Activated CD8-positive, alpha-beta T cell treated with anti-CD3 and anti-CD28 coated beads for 36 hours (primary cell): ENCODE data around the gene STX11. TPM values are rescaled to one million over a fixed set of nuclear protein-coding genes. Genes with fewer than 3 reads are reported as not detected.

Experiments
- ATAC-seq: fragments of 200-7000 bp; cut with Tn5 transposase; one replicate; pipeline ENCODE4 v1.10.0; 2021; ENCODE audit warnings: mild to moderate bottlenecking, moderate library complexity
- CTCF ChIA-PET: fragments of 350-600 bp; sonication (Branson Sonifier 250); formaldehyde crosslinking; loops from one replicate; lab custom pipeline; 2021; ENCODE audit warnings: antibody characterized with exemption; lab: Charles Lee
- POLR2A ChIA-PET: fragments of 350-600 bp; sonication (Branson Sonifier 250); formaldehyde crosslinking; loops from one replicate; lab custom pipeline; 2021; ENCODE audit warnings: antibody characterized with exemption; lab: Charles Lee
- DNase-seq: peaks from one replicate; pipeline ENCODE4 v3.0.0-alpha.2; 2020
- H3K27ac Mint-ChIP-seq: one replicate; pipeline ENCODE4 v1.8.0; 2021; ENCODE audit warnings: mild to moderate bottlenecking, mixed read lengths
- H3K27me3 Mint-ChIP-seq: one replicate; pipeline ENCODE4 v1.8.0; 2021; ENCODE audit warnings: mixed read lengths
- H3K36me3 Mint-ChIP-seq: one replicate; pipeline ENCODE4 v1.8.0; 2021; ENCODE audit warnings: low read depth, mixed read lengths
- H3K4me1 Mint-ChIP-seq: one replicate; pipeline ENCODE4 v1.8.0; 2021; ENCODE audit warnings: low read depth, mixed read lengths
- H3K4me3 Mint-ChIP-seq: one replicate; pipeline ENCODE4 v1.8.0; 2021; ENCODE audit warnings: mild to moderate bottlenecking, moderate library complexity, mixed read lengths
- H3K9me3 Mint-ChIP-seq: one replicate; pipeline ENCODE4 v1.8.0; 2021; ENCODE audit warnings: mixed read lengths
- intact Hi-C: fragments of 100-400 bp; cut with micrococcal nuclease; formaldehyde crosslinking; loops from one replicate; pipeline ENCODE4 v1.10.0; 2022
- total RNA-seq, 2 experiments: library from RNA; stranded (reverse); gene quantifications; one replicate each; pipeline ENCODE4 v1.2.3, GENCODE V29; 2021
- TF ChIP-seq, protein P1 (sequence below): fragments of 200-600 bp; IDR thresholded peaks from one replicate; pipeline ENCODE4 v1.8.0; 2022; ENCODE audit warnings: antibody characterized with exemption, mild to moderate bottlenecking

The STX11 gene
- total RNA-seq, 2 experiments from 2014 or later: 19.4 to 20.7 TPM

DNA sequence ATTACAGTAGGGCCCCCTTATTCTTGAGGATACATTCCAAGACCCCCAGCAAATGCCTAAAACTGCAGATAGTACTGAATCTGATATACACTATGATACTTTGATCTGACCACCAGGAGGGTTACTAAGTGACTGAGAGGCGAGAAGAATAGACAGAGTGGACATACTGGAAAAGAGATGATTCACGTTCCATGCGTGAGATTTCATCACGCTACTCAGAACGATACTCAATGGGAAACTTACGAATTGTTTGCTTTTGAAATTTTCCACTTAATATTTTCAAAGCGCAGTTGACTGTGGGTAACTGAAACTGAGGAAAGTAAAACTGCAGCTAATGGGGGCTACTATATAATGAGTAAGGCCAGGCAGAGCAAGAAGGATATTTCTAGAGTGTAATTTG lies 60.8 kb downstream of the STX11 start:
- H3K27ac Mint-ChIP-seq: no peak overlapping the region
- CTCF ChIA-PET: no interaction called here

DNA sequence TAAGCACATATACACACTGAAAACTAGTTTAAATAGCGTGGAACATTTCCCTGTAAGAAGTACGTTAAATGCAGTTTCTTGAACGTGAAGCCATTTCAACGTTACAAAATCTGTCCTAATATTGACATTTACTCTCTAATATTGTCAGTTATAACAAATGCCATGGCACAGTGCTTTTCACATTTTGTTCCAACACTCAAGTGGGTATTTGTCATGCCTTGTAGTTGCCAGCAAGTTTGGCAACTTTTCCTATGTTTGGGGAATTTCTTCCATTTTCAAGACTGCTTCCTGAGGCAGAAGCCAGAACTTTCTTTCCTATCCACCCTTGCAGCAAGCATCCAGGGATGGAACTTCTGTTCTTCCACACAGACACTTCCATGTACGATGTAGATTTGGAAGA lies 63.0 kb downstream of the STX11 start:
- Mint-ChIP-seq H3K27ac (no peak overlapping the region), H3K27me3 (peaks cover 2% of the 10 kb centered on the region), H3K9me3 (peaks cover 7% of the 10 kb centered on the region), H3K36me3 (peaks cover 2% of the 10 kb centered on the region), H3K4me3 (no peak overlapping the region), H3K4me1 (peaks cover 26% of the 10 kb centered on the region)
- ChIA-PET CTCF (no interaction called here), POLR2A (no interaction called here)
- intact Hi-C loops: no loop called here
- TF ChIP-seq, protein P1, sequence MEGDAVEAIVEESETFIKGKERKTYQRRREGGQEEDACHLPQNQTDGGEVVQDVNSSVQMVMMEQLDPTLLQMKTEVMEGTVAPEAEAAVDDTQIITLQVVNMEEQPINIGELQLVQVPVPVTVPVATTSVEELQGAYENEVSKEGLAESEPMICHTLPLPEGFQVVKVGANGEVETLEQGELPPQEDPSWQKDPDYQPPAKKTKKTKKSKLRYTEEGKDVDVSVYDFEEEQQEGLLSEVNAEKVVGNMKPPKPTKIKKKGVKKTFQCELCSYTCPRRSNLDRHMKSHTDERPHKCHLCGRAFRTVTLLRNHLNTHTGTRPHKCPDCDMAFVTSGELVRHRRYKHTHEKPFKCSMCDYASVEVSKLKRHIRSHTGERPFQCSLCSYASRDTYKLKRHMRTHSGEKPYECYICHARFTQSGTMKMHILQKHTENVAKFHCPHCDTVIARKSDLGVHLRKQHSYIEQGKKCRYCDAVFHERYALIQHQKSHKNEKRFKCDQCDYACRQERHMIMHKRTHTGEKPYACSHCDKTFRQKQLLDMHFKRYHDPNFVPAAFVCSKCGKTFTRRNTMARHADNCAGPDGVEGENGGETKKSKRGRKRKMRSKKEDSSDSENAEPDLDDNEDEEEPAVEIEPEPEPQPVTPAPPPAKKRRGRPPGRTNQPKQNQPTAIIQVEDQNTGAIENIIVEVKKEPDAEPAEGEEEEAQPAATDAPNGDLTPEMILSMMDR: no peak
- no peak for ATAC-seq
- DNase-seq: no peak

More for the DNA sequence above, 60.8 kb downstream of the STX11 start:
- no peak for ATAC-seq
- no peak for DNase-seq
- TF ChIP-seq, protein P1: no peak
- no peaks in the 10 kb centered on the region for H3K36me3 Mint-ChIP-seq
- POLR2A ChIA-PET: interaction anchor here (1.2 kb wide), 1 partner anchor 12 kb away, joined by 3 read pairs; no protein-coding TSS in a partner anchor
- peaks cover 7% of the 10 kb centered on the region for H3K9me3 Mint-ChIP-seq
- H3K4me3 Mint-ChIP-seq: no peak overlapping the region
- H3K4me1 Mint-ChIP-seq: peaks cover 10% of the 10 kb centered on the region
- intact Hi-C loops: no loop called here
- peaks cover 3% of the 10 kb centered on the region for H3K27me3 Mint-ChIP-seq

DNA sequence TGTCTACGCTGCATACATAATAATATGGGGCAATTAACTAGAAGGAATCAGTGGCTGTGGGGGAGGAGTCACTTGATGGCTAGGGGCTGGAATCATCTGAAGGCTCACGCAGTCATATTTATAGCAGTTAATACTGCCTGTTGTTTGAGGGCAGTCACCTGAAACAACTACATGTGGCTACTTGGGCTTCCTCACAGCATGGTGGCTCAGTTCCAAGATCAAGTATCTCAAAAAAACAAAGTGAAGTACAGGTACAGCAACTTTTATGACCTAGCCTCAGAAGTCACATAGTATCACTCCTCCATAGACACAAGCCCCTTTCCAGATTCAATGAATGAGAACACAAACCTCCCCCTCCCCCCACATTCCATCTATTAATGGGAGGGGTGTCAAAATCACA lies 63.7 kb downstream of the STX11 start:
- Mint-ChIP-seq H3K27ac (no peak overlapping the region), H3K9me3 (peaks cover 7% of the 10 kb centered on the region), H3K27me3 (peaks cover 2% of the 10 kb centered on the region), H3K36me3 (peaks cover 2% of the 10 kb centered on the region), H3K4me3 (no peak overlapping the region), H3K4me1 (peaks cover 31% of the 10 kb centered on the region)
- TF ChIP-seq, protein P1: no peak
- DNase-seq (no peak), ATAC-seq (no peak)
- intact Hi-C loops: no loop called here
- POLR2A ChIA-PET: no interaction called here
- CTCF ChIA-PET: interaction anchor here (6.0 kb wide), 1 partner anchor 109 kb away, joined by 44 read pairs; no protein-coding TSS in a partner anchor

DNA sequence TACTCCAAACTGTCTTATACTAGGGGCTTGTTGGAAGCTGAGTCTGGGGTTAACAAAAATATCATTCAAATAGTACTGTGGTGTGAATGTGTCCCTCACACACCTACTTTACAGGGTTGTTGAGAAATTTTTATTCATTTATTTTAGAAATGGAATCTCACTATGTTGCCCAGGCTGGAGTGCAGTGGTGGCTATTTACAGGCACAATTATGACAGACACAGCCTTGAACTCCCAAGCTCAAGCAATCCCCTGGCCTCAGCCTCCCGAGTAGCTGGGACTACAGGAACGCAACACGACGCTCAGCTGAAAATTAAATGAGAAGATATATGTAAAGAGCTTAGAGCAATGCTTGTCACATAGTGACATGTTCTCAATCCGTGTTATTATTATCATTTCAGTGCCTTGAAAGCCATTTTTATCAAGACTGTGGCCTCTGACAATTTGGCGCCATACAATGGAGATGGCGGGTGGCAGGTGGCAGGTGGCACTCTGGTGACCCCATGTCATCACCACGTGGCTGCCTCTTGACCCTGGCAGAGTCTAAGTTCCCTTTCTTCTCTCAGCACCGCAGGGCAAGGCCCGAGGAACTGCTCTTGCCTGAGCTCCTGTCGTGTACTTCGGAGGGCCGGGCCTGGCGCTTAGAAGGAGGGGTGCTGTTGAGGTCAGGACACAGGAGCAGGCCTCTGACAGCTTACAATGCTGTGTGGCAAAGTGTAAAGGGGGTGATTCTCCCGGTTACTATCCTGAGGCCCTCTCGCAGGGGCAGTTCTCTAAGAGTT lies 64.5 kb downstream of the STX11 start:
- TF ChIP-seq, protein P1: no peak
- Mint-ChIP-seq H3K9me3 (peaks cover 7% of the 10 kb centered on the region), H3K36me3 (peaks cover 2% of the 10 kb centered on the region), H3K27me3 (peaks cover 2% of the 10 kb centered on the region), H3K4me1 (peaks cover 34% of the 10 kb centered on the region), H3K4me3 (peak overlapping the region; percentile 81), H3K27ac (peak overlapping the region; percentile 93)
- CTCF ChIA-PET: interaction anchor here (2.0 to 6.0 kb wide), 2 partner anchors 108 to 110 kb away, joined by 6 to 44 read pairs; no protein-coding TSS in a partner anchor
- intact Hi-C loops: loop anchor here (5.0 kb wide), 1 partner anchor 273 kb away; no protein-coding TSS in a partner anchor
- DNase-seq: no peak
- POLR2A ChIA-PET: interaction anchor here (0.8 to 1.1 kb wide), 3 partner anchors 10 to 160 kb away, joined by 3 read pairs; partner anchors contain the start of gene SF3B5
- no peak for ATAC-seq
